AG04449 (cell line): ENCODE data around the gene UBE2E1.
A peak's percentile ranks its signal among the peaks of the same experiment; 100 is the strongest.
"Not testable (repeated sequence)": the region's sequence is repeated elsewhere in the genome, so short reads cannot be mapped to it uniquely, and the experiment has no call there.

ENCODE experiments used
- CTCF ChIA-PET: fragments of 350-600 bp; formaldehyde crosslinking; extraction: SDS; loops from one replicate; lab custom pipeline; 2021; ENCODE audit warnings: antibody characterized with exemption; lab: Yijun Ruan, JAX
- POLR2A ChIA-PET: fragments of 400-600, 350-600 bp; formaldehyde crosslinking; extraction: SDS; loops from one replicate; lab custom pipeline; 2020; ENCODE audit warnings: antibody characterized with exemption, inconsistent platforms; lab: Yijun Ruan, JAX
- DNase-seq: peaks from one replicate; pipeline ENCODE4 v3.0.0-alpha.2; 2010; ENCODE audit warnings: low read depth, low spot score
- H3K4me3 ChIP-seq: 2 replicates; pipeline ENCODE4 v1.5.1; 2011; ENCODE audit warnings: low read depth, mild to moderate bottlenecking, control low read depth, low read length
- TF ChIP-seq, protein P1 (sequence below): IDR thresholded peaks from one replicate; pipeline ENCODE4 v1.5.1; 2011; ENCODE audit warnings: mild to moderate bottlenecking, moderate library complexity, low read length, control low read depth, inconsistent platforms; ENCODE audit not compliant: insufficient read depth; ENCODE audit errors: missing control alignments

Gene UBE2E1

DNA sequence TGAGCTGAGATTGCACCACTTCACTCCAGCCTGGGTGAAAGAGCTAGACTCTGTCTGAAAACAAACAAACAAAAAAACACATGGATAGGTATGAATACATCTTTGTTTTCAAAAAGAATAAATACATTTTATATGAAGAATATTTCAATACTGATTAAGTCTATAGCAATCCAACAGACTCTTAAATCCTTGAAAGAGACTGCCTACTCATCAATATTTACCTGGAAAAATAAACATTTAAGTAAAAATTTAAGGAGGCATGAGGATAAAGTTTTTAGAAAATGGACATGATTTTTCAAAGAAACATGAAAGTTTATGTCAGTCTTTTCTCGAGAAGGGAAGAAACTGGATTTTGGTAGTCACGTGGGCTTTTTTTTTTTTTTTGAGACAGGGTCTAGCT is 105.6 kb downstream of the UBE2E1 start:
- TF ChIP-seq, protein P1, sequence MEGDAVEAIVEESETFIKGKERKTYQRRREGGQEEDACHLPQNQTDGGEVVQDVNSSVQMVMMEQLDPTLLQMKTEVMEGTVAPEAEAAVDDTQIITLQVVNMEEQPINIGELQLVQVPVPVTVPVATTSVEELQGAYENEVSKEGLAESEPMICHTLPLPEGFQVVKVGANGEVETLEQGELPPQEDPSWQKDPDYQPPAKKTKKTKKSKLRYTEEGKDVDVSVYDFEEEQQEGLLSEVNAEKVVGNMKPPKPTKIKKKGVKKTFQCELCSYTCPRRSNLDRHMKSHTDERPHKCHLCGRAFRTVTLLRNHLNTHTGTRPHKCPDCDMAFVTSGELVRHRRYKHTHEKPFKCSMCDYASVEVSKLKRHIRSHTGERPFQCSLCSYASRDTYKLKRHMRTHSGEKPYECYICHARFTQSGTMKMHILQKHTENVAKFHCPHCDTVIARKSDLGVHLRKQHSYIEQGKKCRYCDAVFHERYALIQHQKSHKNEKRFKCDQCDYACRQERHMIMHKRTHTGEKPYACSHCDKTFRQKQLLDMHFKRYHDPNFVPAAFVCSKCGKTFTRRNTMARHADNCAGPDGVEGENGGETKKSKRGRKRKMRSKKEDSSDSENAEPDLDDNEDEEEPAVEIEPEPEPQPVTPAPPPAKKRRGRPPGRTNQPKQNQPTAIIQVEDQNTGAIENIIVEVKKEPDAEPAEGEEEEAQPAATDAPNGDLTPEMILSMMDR: no peak
- no peak overlapping the region for H3K4me3 ChIP-seq
- POLR2A ChIA-PET: no interaction called here
- no peak for DNase-seq
- CTCF ChIA-PET: no interaction called here

DNA sequence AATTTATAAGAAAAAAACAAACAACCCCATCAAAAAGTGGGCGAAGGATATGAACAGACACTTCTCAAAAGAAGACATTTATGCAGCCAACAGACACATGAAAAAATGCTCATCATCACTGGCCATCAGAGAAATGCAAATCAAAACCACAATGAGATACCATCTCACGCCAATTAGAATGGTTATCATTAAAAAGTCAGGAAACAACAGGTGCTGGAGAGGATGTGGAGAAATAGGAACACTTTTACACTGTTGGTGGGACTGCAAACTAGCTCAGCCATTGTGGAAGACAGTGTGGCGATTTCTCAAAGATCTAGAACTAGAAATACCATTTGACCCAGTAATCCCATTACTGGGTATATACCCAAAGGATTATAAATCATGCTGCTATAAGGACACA is 106.6 kb downstream of the UBE2E1 start:
- H3K4me3 ChIP-seq, DNase-seq, POLR2A ChIA-PET, CTCF ChIA-PET: not testable (repeated sequence)

DNA sequence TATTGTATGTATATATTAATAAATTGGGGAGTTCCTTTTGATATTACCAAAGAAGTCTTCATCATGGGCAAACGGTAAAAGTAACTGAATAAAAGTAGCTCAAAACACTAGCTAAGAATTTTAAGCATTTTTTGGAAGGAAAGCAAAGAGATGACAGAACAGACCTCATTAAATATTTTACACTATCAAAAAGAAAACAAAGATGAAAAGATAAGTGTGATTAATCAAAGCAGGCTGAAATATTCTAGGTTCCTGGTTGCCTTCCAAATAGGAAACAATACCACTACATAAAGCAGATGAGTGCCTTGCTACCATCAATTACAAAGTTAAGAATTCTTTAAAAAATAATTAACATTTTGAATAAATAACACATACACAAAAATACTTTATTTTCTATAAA is 107.4 kb downstream of the UBE2E1 start:
- no peak overlapping the region for H3K4me3 ChIP-seq
- ChIA-PET CTCF (interaction anchor here (1.2 kb wide), 1 partner anchor 86 kb away, joined by 3 read pairs; no protein-coding TSS in a partner anchor), POLR2A (no interaction called here)
- no peak for DNase-seq
- TF ChIP-seq, protein P1: no peak

DNA sequence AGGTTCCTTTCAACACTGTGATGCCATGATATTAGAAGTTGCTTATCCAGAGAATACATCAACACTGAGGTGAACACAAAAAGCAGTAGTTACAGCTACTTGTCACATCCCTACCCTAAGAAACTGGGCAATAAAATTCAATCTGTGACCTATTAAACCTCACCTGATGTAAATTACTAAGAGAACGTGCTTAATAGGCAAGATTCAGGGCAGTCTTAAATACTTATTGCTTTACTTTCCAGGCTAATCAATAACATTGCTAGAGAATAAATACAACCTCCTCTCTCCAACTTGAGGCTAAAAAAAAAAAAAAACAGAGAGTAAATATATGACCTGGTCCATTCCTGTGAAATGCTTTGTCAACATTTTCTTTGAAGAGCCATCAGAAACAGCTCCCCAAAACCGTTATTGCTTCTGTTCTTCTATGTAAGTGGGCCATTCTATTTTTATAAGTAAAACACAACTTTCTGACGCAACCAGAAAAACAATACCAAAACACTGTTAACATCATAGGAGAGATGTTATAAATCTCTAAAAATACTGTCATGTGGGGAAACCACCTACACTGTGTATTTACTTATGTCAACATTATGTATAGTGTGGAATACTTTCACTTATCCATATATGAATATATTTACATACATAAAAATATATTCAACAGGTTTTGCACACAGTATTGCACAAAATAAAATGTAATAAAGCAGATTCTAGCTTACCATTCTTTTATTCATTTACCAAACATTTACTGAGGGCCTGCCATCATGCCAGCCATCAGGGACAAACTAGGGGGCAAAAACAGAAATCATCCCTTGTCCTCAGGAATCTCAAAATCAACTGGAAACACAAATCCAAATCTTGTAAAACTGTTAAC is 108.4 kb downstream of the UBE2E1 start:
- POLR2A ChIA-PET: no interaction called here
- no peak overlapping the region for H3K4me3 ChIP-seq
- no peak for DNase-seq
- TF ChIP-seq, protein P1: no peak
- CTCF ChIA-PET: interaction anchor here (1.2 kb wide), 1 partner anchor 85 kb away, joined by 3 read pairs; no protein-coding TSS in a partner anchor

DNA sequence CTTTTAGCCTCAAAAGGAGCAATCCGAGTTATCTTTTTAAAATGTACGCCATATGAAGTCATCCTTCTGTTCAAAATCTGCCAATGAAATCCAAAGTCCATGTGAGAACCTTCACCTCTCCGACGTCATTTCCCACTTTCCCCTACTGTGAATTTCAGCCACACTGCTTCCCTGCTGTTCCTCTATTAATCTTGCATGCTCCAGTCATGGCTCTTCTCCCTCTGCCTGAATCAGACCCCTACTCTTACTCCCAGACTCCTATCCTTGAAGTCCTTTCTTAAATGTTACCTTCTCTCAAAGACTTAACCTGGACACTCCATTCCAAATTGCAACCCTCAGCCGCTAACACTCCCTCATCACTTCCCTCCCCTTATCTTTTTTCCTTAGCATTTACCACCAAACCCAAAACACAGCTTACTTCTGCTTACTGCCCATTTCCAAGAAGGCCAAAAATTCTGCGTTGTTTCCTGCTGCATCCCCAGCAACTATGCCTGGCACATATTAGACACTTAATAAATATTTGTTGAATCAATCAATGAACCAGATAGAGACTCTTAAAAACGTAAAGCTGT is 109.9 kb downstream of the UBE2E1 start:
- no peak for DNase-seq
- TF ChIP-seq, protein P1: no peak
- ChIA-PET CTCF (no interaction called here), POLR2A (interaction anchor here (1.2 to 3.3 kb wide), 6 partner anchors 11 to 73 kb away, joined by 4 to 35 read pairs (median 8); no protein-coding TSS in a partner anchor)
- peak overlapping the region; percentile 95 for H3K4me3 ChIP-seq

DNA sequence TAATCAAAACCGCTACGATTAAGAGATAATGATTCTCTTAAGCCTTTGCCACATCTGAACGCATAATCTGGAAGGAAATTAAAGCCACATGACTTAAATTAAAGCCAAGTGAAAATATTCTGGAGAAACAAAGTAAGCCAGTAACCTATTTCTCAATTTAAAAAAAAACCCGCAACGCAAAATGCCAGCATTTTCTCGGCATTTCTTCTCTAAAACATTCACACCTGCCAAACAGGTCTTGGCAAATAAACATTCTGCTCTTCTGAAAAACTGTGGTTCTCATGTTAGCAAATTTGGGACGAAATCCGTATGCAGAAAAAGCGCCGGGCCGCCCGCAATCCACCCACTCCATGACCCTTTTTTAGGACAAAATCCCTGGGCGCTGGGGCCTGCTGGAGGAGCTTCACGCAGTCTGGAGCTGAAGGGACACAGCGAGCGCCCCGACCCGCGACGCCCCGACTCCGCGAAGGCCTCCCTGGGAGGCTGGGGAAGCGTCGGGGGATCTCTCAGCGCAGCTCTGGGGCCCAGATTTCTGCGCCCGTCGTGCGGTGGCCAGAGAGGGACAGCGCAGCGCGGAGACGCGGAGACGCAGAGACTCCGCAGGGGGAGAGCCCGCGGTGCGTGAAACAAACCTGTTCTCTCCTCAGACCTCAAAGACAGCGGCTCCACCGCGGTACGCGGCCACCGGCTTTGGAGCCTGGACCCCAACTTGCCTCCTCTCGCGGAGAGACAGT is 110.6 kb downstream of the UBE2E1 start:
- DNase-seq: no peak

More for the DNA sequence above, 110.6 kb downstream of the UBE2E1 start:
- ChIA-PET POLR2A (interaction anchor here (0.6 to 3.3 kb wide), 32 partner anchors 10 to 338 kb away, joined by 3 to 35 read pairs (median 4); no protein-coding TSS in a partner anchor), CTCF (interaction anchor here (1.2 to 1.7 kb wide), 2 partner anchors 22 to 25 kb away, joined by 4 to 5 read pairs; no protein-coding TSS in a partner anchor)
- peak overlapping the region; percentile 95 for H3K4me3 ChIP-seq
- TF ChIP-seq, protein P1: no peak
